DND-41 (cell line): ENCODE measurements around the gene HELZ.

Experiments
- ATAC-seq: fragments of 200-7000 bp; cut with Tn5 transposase; 3 replicates; pipeline ENCODE4 v1.9.1; 2021; ENCODE audit warnings: low read depth; ENCODE audit not compliant: insufficient read depth
- DNase-seq: peaks from one replicate; pipeline ENCODE4 v3.0.0-alpha.2; 2020
- H2AFZ ChIP-seq: 2 replicates; pipeline ENCODE4 v1.6.0; 2012; ENCODE audit warnings: low read depth, low read length
- H3K27ac ChIP-seq: 2 replicates; pipeline ENCODE4 v1.5.1; 2012; ENCODE audit warnings: low read length, inconsistent platforms
- H3K27me3 ChIP-seq: fragments of 200-600 bp; sonication (generic); 2 replicates; pipeline ENCODE4 v1.6.0; 2012; ENCODE audit warnings: low read length, mild to moderate bottlenecking, inconsistent platforms; ENCODE audit not compliant: insufficient read depth, poor library complexity
- H3K36me3 ChIP-seq: 2 replicates; pipeline ENCODE4 v1.5.1; 2012; ENCODE audit warnings: low read length, inconsistent platforms; ENCODE audit not compliant: insufficient read depth
- H3K4me1 ChIP-seq: 2 replicates; pipeline ENCODE4 v1.5.1; 2012; ENCODE audit warnings: mild to moderate bottlenecking, low read length; ENCODE audit not compliant: insufficient read depth
- H3K4me2 ChIP-seq: 2 replicates; pipeline ENCODE4 v1.6.0; 2012; ENCODE audit warnings: mild to moderate bottlenecking, moderate library complexity, low read length, inconsistent platforms; ENCODE audit not compliant: insufficient read depth
- H3K4me3 ChIP-seq, 2 experiments: fragments of 200-600 bp in 1 of 2; shearing (Covaris generic) in 1 of 2; 2 replicates each; pipeline ENCODE4 v1.5.1; 2012 to 2016; ENCODE audit warnings: inconsistent platforms in 2 of 2, low read length in 2 of 2, mild to moderate bottlenecking in 2 of 2, low read depth in 1 of 2, moderate library complexity in 1 of 2
- H3K79me2 ChIP-seq: 2 replicates; pipeline ENCODE4 v1.6.0; 2012; ENCODE audit warnings: low read length, inconsistent platforms; ENCODE audit not compliant: insufficient read depth
- H3K9ac ChIP-seq: 2 replicates; pipeline ENCODE4 v1.6.0; 2012; ENCODE audit warnings: low read depth, mild to moderate bottlenecking, inconsistent platforms, low read length, moderate library complexity
- H3K9me3 ChIP-seq: 2 replicates; pipeline ENCODE4 v1.5.1; 2012; ENCODE audit warnings: low read length, moderate library complexity, mild to moderate bottlenecking, inconsistent platforms; ENCODE audit not compliant: insufficient read depth, severe bottlenecking
- H4K20me1 ChIP-seq: 2 replicates; pipeline ENCODE4 v1.6.0; 2012; ENCODE audit warnings: low read length; ENCODE audit not compliant: insufficient read depth
- CTCF ChIP-seq: IDR thresholded peaks from 2 replicates; pipeline ENCODE4 v1.5.1; 2012; ENCODE audit warnings: borderline replicate concordance, low read length, moderate library complexity, mild to moderate bottlenecking; ENCODE audit not compliant: poor library complexity, severe bottlenecking; ENCODE audit errors: extremely low read depth
- EZH2 ChIP-seq: IDR thresholded peaks from 3 replicates; pipeline ENCODE4 v1.6.1; 2012; ENCODE audit warnings: borderline replicate concordance, low read depth, mild to moderate bottlenecking, moderate library complexity, low read length, inconsistent platforms; ENCODE audit not compliant: severe bottlenecking

Gene HELZ

GRCh38 chr17:67246653-67247415 lies 1.8 kb upstream of the HELZ start:
- Histone ChIP-seq H3K4me1 (peaks cover 30% of the 10 kb centered on the region), H3K36me3 (peaks cover 8% of the 10 kb centered on the region), H3K27ac (no peak overlapping the region), H3K27me3 (no peaks in the 10 kb centered on the region), H3K9me3 (no peaks in the 10 kb centered on the region), H3K4me2 (peak overlapping the region; percentile 98; the same call in 1 of the 2 replicates), H4K20me1 (peaks cover 16% of the 10 kb centered on the region; the same call in 1 of the 2 replicates), H2AFZ (no peak overlapping the region), H3K4me3 (no peak overlapping the region), H3K79me2 (peaks cover 40% of the 10 kb centered on the region), H3K9ac (peak overlapping the region; percentile 97; the same call in 1 of the 2 replicates)
- ATAC-seq (no peak), DNase-seq (no peak)
- TF ChIP-seq CTCF (no peak), EZH2 (no peak)

- Histone ChIP-seq H2AFZ (peak overlapping the region; percentile 97; the same call in 1 of the 2 replicates), H3K4me1 (peaks cover 35% of the 10 kb centered on the region)
These were observed 1.3 kb upstream of the HELZ start for GRCh38 chr17:67246403-67246652.

GRCh38 chr17:67245694-67246402 lies 852 bp upstream of the HELZ start:
- peak overlapping the region; percentile 97 to 98 for H3K4me3 ChIP-seq
- no peaks in the 10 kb centered on the region for H3K9me3 ChIP-seq
- peak overlapping the region; percentile 97 for H3K9ac ChIP-seq
- peak overlapping the region; percentile 98 for H3K4me2 ChIP-seq
- H3K36me3 ChIP-seq: peaks cover 16% of the 10 kb centered on the region
- peak overlapping the region; percentile 97 for H2AFZ ChIP-seq
- peak; percentile 18 for TF ChIP-seq CTCF
- no peak for TF ChIP-seq EZH2
- peaks cover 40% of the 10 kb centered on the region for H3K4me1 ChIP-seq
- H3K79me2 ChIP-seq: peaks cover 50% of the 10 kb centered on the region
- DNase-seq (peak; percentile 58), ATAC-seq (peak; percentile 67)
- no peaks in the 10 kb centered on the region for H3K27me3 ChIP-seq
- peaks cover 25% of the 10 kb centered on the region; the same call in 1 of the 2 replicates for H4K20me1 ChIP-seq
- H3K27ac ChIP-seq: peak overlapping the region; percentile 72

More at GRCh38 chr17:67246403-67246652, 1.3 kb upstream of the HELZ start:
- peaks cover 45% of the 10 kb centered on the region for H3K79me2 ChIP-seq
- peak overlapping the region; percentile 98 for H3K4me2 ChIP-seq
- H3K36me3 ChIP-seq: peaks cover 12% of the 10 kb centered on the region
- DNase-seq: no peak
- no peak for TF ChIP-seq EZH2
- no peak for TF ChIP-seq CTCF
- peak overlapping the region; percentile 97 for H3K9ac ChIP-seq
- no peak for ATAC-seq
- no peak overlapping the region; the same call in 1 of the 2 replicates for H3K27ac ChIP-seq
- peak overlapping the region in 1 of 2 experiments; percentile 97; a peak in 3 of 4 replicates for H3K4me3 ChIP-seq
- H3K27me3 ChIP-seq: no peaks in the 10 kb centered on the region
- peaks cover 20% of the 10 kb centered on the region; the same call in 1 of the 2 replicates for H4K20me1 ChIP-seq
- no peaks in the 10 kb centered on the region for H3K9me3 ChIP-seq
